GM19438 (cell line): ENCODE data around the gene CHRNA10.

Experiments
- ATAC-seq: cut with Tn5 transposase; IDR thresholded peaks from one replicate; pipeline ENCODE4 v1.9.1; 2021; ENCODE audit warnings: low read depth; ENCODE audit not compliant: unreplicated experiment

CHRNA10 gene

DNA sequence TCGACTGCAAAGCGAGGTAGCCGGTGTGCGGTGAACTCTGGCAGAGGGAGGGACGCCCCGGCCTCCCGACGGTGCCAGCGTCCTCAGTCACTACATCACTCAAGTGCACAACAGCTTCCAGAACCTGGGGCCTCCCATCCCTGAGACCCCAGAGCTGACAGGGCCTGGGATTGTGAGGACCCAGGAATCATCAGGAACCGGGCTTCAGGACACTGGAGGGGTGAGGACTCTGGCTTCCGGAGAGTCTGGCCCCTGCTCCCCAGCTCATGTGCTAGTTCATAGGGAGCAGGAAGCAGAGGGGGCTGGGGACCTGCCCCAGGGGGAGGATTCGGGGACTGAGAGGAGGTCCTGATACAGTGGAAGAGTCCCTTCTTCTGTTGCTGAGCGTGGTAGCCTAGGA is 34.0 kb downstream of the CHRNA10 start:
- ATAC-seq, result no peak

DNA sequence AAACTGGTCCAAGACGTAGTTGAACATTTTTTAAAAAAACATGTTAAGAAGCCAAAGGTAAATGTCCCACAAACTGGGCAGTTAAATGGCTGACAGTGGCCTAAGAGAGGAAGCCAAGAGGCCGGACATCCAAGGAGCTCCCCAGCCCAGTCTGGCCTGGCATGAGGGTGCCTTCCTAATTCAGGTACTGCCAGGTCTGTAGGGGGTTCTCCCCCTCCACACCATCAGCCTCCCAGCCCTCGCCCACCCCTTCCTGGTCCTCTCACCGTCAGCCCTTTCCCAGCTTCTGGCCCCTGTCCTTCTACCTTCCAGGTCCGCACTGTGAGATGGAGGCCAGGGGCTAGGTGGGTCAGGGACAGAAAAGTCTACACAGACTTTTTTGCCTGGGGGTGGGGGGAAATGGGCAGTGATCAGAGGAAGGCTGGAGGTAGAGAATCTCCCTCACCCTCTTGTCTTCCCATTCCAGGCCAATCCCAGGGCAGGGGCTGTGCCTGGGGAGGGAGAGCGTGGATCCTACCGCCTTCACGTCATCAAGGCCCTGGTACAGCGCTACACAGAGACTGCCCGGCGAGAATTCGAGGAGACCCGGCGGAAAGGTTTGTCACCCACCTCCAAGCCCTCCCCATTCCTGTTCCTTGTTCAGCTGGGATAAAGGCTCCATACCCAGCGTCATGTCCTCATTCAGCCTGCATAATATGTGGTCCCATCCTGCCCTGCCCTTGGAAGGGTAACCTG is 35.4 kb downstream of the CHRNA10 start:
- no peak for ATAC-seq

DNA sequence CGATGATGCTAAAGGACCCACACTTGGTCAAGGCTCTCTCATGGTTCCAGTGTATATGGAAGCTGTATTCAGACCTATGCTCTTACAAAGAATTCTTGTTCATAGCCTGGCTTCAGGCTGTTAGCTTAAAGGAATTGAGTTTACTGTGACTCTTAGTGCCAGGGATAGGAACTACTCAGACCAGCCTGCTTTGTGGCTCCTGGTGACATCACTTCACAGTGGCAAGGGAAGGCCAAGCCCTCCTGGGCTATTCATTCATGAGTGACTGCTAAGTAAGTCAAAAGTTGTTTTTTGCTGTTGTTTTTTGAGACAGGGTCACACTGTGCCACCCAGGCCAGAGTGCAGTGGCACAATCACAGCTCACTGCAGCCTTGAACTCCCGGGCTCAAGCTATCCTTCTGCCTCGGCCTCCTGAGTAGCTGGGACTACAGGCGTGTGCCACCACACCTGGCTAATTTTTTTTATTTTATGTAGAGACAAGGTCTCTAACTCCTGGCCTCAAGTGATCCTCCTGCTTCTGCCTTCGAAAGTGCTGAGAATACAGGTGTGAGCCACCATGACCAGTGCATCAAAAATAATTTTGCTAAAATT is 39.0 kb downstream of the CHRNA10 start:
- no peak for ATAC-seq

DNA sequence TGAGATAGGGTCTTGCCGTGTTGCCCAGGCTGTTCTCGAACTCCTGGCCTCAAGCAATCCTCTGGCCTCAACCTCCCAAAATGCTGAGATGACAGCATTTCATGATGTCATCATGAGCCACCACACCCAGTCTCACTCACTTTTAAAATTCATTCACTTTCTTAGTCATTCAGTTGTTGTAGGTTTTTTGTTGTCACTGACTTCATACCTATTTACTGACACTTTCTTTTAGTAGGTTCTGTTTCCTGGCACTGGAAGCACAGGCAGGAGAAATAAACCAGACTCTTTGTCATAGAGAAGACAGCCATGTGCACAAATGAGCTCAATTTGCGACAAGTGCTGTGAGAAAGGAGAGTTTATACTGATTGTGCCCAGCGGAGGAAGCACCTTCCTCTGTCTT is 39.9 kb downstream of the CHRNA10 start:
- ATAC-seq, result no peak

DNA sequence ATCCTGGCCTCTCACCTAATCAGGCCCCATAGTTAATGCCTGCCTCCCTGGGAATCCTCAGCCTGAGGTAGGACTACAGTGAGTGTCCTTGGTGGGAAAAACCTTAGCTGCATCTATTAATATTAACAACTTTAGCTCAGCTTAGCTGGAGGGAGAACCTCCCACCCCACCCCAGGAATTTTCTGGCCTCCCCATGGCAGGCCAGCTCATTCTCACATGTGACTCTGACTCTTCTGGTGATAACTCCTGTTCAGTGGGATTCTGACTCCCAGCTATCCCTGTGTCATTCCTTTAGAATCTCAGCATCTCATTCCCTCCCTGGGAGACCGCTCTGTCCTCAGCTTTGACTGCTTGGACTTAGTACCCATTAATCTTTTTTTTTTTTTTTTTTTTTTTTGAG is 43.9 kb downstream of the CHRNA10 start:
- ATAC-seq, result no peak

DNA sequence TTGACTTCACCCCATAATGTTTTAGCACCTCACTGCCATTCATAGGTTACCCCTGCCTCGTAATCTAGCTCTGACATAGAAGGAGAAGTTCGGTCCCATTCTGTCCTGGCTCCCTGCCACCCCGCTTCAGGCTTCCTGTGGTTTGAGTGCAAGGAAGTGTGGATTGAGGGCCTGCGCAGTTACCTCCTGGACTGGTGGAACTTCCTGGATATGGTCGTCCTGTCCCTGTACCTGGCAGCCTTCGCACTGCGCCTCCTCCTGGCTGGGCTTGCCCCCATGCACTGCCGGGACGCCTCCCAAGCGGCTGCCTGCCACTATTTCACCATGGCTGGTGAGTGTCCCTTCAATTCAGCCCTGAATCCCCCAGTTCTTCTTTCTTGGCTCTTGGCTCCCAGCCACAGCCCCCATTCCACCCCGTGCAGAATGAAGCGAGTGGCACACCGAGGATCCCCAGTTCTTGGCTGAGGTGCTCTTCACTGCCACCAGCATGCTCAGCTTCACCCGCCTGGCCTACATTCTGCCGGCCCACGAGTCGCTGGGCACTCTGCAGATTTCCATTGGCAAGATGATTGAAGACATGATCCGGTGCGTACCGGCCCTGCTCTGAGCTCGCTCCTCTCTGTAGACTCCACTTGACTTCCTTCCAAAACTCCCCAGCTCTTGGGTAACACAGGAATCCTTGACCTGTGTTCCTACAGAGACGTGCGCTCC is 44.8 kb downstream of the CHRNA10 start:
- no peak for ATAC-seq

DNA sequence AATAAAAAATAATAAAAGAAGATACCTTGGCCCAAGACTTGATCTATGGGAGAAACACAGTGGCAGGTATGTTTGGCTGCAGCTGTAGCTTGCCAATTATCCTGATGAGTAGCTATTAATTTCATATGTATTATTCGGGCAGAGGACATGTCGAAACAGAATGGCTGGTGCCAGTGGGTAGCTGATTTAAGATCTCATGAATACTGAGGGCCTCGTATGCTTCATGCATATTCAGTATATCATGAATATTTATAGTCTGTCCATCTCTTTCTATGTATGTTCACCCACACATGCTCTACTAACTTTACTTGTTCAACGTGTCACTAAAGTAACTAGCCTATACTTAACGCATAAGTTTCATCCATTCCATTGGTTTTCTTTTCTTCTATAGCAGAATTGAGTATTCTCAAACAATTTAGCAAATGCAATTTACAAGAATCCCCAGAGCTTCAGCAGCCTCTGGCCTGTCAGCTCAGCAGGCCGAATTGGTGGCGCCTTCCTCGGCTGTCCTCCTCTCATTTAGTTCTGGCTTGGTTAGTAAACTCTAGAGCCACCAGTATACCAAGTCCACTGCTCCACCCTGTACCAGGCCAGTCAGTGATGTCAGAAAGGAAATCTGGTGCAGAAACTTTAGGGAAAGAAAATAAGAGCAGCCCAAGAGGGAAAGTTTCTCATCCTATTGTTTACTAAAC is 47.3 kb downstream of the CHRNA10 start:
- ATAC-seq, result no peak

DNA sequence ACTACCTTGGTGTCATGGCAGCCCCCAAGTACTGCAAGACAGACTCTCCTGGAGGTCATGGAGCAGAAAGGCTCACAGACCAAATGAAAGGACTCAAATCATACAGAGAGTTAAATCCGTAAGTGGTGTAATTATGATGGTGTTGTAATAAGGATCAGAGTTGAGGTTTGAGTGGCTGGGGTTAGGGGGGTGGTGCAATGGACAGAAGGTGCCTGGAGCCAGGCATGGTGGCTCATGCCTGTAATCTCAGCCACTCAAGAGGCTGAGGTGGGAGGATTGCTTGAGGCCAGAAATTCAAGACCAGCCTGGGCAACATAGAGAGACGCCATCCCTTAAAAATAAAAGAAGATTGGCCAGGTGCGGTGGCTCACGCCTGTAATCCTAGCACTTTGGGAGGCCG is 48.1 kb downstream of the CHRNA10 start:
- ATAC-seq, result no peak

DNA sequence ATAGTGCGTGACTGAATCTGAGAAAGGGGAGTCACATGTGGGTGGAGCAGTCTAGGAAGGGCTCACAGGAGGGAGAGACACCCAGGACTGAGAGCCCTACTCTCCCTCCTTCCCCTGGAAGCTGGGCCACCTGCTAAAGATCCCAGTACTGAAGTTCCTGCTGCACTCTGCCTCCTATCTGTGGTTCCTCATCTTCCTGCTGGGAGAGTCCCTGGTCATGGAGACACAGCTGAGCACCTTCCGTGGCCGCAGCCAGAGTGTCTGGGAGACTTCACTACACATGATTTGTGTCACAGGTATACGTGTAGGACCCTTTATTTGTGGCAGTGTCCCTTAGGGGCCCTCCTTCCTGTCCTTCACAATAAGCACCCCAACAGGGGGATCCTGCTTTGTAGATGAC is 48.7 kb downstream of the CHRNA10 start:
- ATAC-seq, result no peak

DNA sequence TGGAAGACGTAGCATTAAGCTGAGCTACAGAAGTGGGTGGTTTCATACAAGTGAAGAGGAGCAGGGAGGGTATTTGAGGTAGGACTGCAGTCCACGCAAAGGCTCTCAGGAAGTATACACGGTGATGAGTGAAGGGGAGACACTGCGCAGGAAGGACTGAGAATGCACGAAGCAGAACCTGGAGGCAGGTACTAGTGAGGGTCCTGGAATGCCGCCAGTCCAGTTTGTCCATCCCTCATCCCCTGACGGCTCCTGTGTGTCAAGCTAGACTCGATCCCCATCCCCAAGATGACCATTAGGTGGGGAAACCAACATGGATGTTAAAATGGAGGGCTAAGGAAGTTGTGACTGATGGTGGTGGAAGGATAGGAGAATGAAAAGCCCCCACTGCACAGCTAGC is 53.2 kb downstream of the CHRNA10 start:
- ATAC-seq, result no peak

DNA sequence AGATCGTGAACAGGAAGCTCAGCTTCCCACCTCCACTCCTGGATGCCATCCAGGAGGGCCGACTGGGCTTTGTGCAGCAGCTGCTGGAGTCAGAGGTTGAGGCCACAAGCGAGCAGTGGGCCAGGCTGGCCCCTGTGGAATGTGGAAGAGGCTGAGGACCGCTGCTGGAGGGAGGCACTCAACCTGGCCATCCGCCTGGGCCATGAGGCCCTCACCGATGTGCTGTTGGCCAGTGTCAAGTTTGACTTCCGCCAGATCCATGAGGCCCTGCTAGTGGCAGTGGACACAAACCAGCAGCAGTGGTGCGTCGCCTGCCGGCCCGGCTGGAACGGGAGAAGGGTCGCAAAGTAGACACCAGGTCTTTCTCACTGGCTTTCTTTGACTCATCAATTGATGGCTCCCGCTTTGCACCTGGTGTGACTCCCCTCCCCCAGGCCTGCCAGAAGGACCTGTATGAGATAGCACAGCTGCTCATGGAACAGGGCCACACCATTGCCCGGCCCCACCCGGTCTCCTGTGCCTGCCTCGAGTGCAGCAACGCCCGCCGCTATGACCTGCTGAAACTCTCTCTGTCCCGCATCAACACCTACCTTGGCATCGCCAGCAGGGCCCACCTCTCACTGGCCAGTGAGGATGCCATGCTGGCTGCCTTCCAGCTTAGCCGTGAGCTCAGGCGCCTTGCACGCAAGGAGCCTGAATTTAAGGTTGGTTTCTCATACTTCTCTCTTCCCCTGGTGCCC is 54.3 kb downstream of the CHRNA10 start:
- ATAC-seq, result no peak

DNA sequence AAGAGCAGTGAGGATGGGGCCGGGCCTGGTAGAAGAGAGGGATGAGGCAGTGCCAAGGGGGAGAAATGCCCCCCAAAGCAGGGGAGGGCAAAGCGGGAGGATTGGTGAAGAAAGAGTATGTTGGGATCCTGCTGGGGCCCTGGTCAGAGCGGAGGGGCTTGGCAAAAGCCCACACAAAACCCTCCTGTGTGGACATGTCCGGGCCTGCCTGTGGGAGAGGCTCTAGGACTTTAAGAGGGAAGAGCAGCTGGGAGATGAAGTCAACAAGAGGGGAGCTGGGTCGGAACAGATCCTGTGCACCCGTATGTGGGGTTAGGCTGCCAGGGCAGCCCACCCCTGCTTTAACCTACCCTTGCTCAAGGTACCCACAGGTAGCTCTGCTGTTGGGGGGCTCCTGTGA is 55.2 kb downstream of the CHRNA10 start:
- ATAC-seq, result no peak
